Mucosa of gallbladder (tissue), 1 donor: ENCODE results near the gene OR2C1. TPM values are rescaled to one million over a fixed set of nuclear protein-coding genes. Genes with fewer than 3 reads are reported as not detected.

Experiments
- DNase-seq: peaks from one replicate; pipeline ENCODE4 v3.0.0-alpha.2; 2020; ENCODE audit warnings: low spot score
- total RNA-seq: library from RNA; stranded (reverse); gene quantifications from one replicate; pipeline ENCODE4 v1.2.1, GENCODE V29; 2021
- donor health status: DM: no; HTN: no; CAD: no.

Gene OR2C1
- total RNA-seq, 1 donor from 2014 or later: 0.14 TPM

DNA sequence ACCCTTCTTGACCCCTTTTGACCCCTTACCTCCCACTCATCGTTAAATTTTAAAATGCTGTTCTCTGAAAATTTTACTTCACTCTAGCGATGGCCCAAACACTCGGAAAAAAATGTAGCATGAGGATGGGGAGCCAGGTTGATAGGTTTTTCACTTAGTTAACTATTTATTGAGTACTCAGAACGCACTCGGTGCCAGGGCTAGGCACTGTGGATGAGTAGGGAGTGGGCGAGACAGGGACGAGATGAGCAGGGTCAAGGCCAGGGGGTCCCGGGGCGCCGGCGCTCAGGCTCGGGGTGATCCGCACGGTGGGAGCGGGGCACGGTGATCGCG is 44.7 kb downstream of the OR2C1 start:
- DNase-seq: no peak

DNA sequence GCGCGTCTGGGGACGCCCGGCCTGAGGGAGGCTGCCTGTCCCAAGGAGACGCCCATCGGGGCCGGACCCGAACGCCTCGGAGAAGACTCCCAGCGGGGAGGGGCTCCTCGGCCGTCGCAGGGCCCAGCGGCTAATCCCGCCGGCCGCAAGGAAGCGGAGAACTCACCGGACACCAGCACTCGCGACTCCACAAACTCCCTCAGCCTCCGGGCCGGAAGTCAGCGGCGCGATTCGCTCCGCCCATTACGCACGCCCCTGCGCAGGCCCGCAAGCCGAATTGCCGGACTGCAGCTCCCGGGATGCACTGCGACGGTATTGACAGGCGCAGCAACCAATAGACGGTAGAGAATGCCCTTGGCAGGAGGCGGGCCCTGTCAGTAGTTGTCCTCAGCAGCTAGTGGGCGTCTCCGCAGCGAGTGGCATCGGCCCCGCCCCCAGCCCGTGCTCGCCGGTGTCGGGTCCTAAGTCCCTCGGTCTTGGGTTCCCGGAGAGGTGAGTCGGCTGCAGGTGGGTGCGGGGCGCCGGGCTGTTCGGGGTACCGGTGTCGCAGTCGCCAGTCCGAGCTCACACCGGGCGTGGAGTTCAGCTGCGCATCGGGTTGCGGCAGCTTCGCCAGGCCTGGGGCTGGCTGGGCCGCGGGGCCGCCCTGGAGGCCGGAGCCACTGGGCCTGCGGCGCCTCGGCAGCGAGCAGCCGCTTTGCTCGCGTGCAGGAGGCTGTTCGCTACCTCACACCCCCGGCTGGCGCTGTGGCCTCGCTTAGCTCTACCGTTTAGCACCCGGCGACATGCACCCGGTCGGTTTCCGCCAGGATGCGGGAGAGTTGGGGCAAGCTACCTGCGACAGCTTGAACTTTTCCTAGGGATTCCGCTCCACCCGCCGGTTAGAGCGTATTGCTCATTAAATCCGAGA is 45.3 kb downstream of the OR2C1 start, which contains the start of the genes ZNF174 and ZSCAN32:
TSS of gene ZNF174 (plus strand) at position 437 of the 910 bp plus-strand sequence. CDS start 790 bp downstream, outside the sequence.
TSS of gene ZSCAN32 (minus strand) at position 226 of the 910 bp plus-strand sequence. CDS start 3,447 bp downstream, outside the sequence.
- DNase-seq: peak; percentile 99

DNA sequence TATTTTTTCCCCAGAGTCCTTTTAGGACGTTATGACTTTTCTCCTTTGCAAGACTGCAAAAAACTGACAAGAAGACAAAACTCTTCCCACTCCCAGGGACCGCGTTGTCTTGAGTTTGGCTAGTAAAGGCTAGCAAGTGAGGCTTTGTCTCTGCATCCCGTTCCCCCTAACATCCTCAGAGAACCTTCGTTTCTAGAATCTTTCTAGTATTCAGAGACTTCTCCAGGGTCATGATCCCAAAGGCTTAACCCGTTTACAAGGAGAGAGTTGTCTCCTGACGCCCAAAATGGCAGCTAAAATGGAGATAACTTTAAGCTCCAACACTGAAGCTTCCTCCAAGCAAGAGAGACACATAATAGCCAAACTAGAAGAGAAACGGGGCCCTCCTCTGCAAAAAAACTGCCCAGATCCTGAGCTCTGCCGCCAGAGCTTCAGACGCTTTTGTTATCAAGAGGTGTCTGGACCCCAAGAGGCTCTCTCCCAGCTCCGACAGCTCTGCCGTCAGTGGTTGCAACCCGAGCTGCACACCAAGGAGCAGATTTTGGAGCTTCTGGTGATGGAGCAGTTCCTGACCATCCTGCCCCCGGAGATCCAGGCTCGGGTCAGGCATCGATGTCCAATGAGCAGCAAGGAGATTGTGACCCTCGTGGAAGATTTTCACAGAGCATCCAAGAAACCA is 46.2 kb downstream of the OR2C1 start:
- no peak for DNase-seq

Other genes with a start within 250 kb of the OR2C1 start
- gene ZNF205, start 243.3 kb upstream of the OR2C1 start, total RNA-seq: 14.2 TPM
- 18.4 TPM for gene ZNF213, start 220.9 kb upstream of the OR2C1 start, total RNA-seq
- not detected for gene OR1F1, start 167.7 kb upstream of the OR2C1 start, total RNA-seq
- gene ZNF200, start 120.7 kb upstream of the OR2C1 start, total RNA-seq: 7.6 TPM
- 0.52 TPM for gene MEFV, start 99.3 kb upstream of the OR2C1 start, total RNA-seq
- gene ZNF263, start 72.4 kb upstream of the OR2C1 start, total RNA-seq: 23.8 TPM
- gene TIGD7, start 50.5 kb upstream of the OR2C1 start, total RNA-seq: 9.9 TPM
- 25.9 TPM for gene ZNF75A, start 50.4 kb upstream of the OR2C1 start, total RNA-seq
- 10.9 TPM for gene ZSCAN32, start 45.1 kb downstream of the OR2C1 start, total RNA-seq
- gene ZNF174, start 45.3 kb downstream of the OR2C1 start, total RNA-seq: 16.8 TPM
- gene ZNF597, start 87.6 kb downstream of the OR2C1 start, total RNA-seq: 2.3 TPM
- gene NAA60, start 87.8 kb downstream of the OR2C1 start, total RNA-seq: 70.3 TPM
- gene C16orf90, start 139.6 kb downstream of the OR2C1 start, total RNA-seq: not detected
- 39.9 TPM for gene CLUAP1, start 145.1 kb downstream of the OR2C1 start, total RNA-seq
- gene NLRC3, start 221.5 kb downstream of the OR2C1 start, total RNA-seq: 4.0 TPM